ENCODE results near the gene DDX21.

DDX21 gene

GRCh38 chr10:69014171-69014570, 58.2 kb downstream of the DDX21 start:
- no peak for TF ChIP-seq ZFX (IDR thresholded peaks at IDR 0.05; ENCODE audit: borderline replicate concordance)
- TF ChIP-seq CTCF (IDR thresholded peaks at IDR 0.05), result no peak
- no peak overlapping the region for H3K27ac ChIP-seq

GRCh38 chr10:69018613-69019012, 62.6 kb downstream of the DDX21 start:
- TF ChIP-seq CTCF (IDR thresholded peaks at IDR 0.05) (no peak), ZFX (IDR thresholded peaks at IDR 0.05; ENCODE audit: borderline replicate concordance) (no peak)
- no peak overlapping the region for H3K27ac ChIP-seq

GRCh38 chr10:69022611-69023010, 66.6 kb downstream of the DDX21 start:
- no peak overlapping the region for H3K27ac ChIP-seq
- TF ChIP-seq CTCF (IDR thresholded peaks at IDR 0.05) (no peak), ZFX (IDR thresholded peaks at IDR 0.05; ENCODE audit: borderline replicate concordance) (no peak)

- H3K27ac ChIP-seq, result no peak overlapping the region
- TF ChIP-seq CTCF (IDR thresholded peaks at IDR 0.05) (no peak), ZFX (IDR thresholded peaks at IDR 0.05; ENCODE audit: borderline replicate concordance) (no peak)
Observed at GRCh38 chr10:69025370-69025896, 69.5 kb downstream of the DDX21 start.

DNA sequence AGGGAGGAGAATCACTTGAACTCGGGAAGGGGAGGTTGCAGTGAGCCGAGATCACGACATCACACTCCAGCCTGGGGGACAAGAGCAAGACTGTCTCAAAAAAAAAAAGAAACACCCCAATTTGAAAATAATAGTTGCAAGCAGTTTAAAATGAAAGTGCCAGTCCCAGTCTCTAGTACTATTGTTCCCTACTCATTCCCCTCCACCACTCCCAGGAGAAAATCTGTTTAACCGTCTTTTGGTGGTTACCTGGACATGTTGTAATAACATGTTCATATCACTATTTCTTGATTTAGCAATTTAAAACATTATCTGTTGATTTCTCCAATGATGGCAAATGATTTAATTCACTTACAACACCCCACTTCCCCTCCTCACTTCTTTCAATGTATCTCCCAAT, 77.3 kb downstream of the DDX21 start:
- TF ChIP-seq ZFX (IDR thresholded peaks at IDR 0.05; ENCODE audit: borderline replicate concordance), result no peak
- no peak for TF ChIP-seq CTCF (IDR thresholded peaks at IDR 0.05)
- no peak overlapping the region for H3K27ac ChIP-seq
